IMR-90 (cell line): ENCODE measurements around the gene S100A8. TPM values are rescaled to one million over a fixed set of nuclear protein-coding genes. Genes with fewer than 3 reads are reported as not detected.

ENCODE experiments used
- ATAC-seq: fragments of 200-7000 bp; cut with Tn5 transposase; 2 replicates; pipeline ENCODE4 v1.9.1; 2020; ENCODE audit warnings: low read depth, mild to moderate bottlenecking, moderate library complexity
- BruUV-seq: library from RNA; stranded (reverse); fragments of 400-500 nt; replicated peaks from 2 replicates; lab custom pipeline; 2021; lab: Mats Ljungman, UMichigan
- CTCF ChIA-PET: fragments of 300-600 bp; formaldehyde crosslinking; extraction: SDS; loops from one replicate; lab custom pipeline; 2021; ENCODE audit warnings: antibody characterized with exemption; lab: Yijun Ruan, JAX
- POLR2A ChIA-PET: fragments of 300-600 bp; sonication (Branson Sonifier 250); formaldehyde crosslinking; loops from one replicate; lab custom pipeline; 2022; ENCODE audit warnings: antibody characterized with exemption; ENCODE audit not compliant: unreplicated experiment; lab: Charles Lee
- DNase-seq: peaks from one replicate; pipeline ENCODE4 v3.0.0; 2013
- H2AFZ ChIP-seq: replicated peaks from 2 replicates; pipeline ENCODE3; 2013; ENCODE audit warnings: low read length, mild to moderate bottlenecking; ENCODE audit not compliant: poor library complexity
- H2AK5ac ChIP-seq: 2 replicates; pipeline ENCODE4 v1.6.1; 2013; ENCODE audit warnings: low read depth, low read length, inconsistent platforms
- H2AK9ac ChIP-seq: replicated peaks from 2 replicates; pipeline ENCODE3; 2013; ENCODE audit warnings: mild to moderate bottlenecking, low read depth, low read length, moderate library complexity; ENCODE audit not compliant: poor library complexity
- H2BK120ac ChIP-seq: 2 replicates; pipeline ENCODE4 v1.6.1; 2013; ENCODE audit warnings: low read depth, low read length, inconsistent platforms
- H2BK15ac ChIP-seq: 3 replicates; pipeline ENCODE4 v1.6.1; 2013; ENCODE audit warnings: low read depth, low read length, inconsistent platforms
- H2BK20ac ChIP-seq: 2 replicates; pipeline ENCODE4 v1.6.1; 2013; ENCODE audit warnings: low read depth, mild to moderate bottlenecking, inconsistent platforms, low read length, moderate library complexity
- H2BK5ac ChIP-seq: 2 replicates; pipeline ENCODE4 v1.6.1; 2013; ENCODE audit warnings: mild to moderate bottlenecking, low read depth, low read length, inconsistent platforms; ENCODE audit not compliant: poor library complexity, severe bottlenecking
- H3K14ac ChIP-seq: replicated peaks from 2 replicates; pipeline ENCODE4 v1.6.1; 2013; ENCODE audit warnings: low read depth, low read length, inconsistent platforms
- H3K18ac ChIP-seq: 2 replicates; pipeline ENCODE4 v1.6.1; 2013; ENCODE audit warnings: low read depth, low read length, control low read depth
- H3K23ac ChIP-seq: 2 replicates; pipeline ENCODE4 v1.6.1; 2013; ENCODE audit warnings: low read depth, low read length, inconsistent platforms
- H3K27ac ChIP-seq: 2 replicates; pipeline ENCODE4 v1.5.1; 2013; ENCODE audit warnings: mild to moderate bottlenecking, control low read depth, low read length; ENCODE audit not compliant: insufficient read depth
- H3K27me3 ChIP-seq: 2 replicates; pipeline ENCODE4 v1.6.1; 2013; ENCODE audit warnings: low read length; ENCODE audit not compliant: control insufficient read depth, insufficient read depth
- H3K36me3 ChIP-seq: 2 replicates; pipeline ENCODE4 v1.6.1; 2013; ENCODE audit warnings: low read length, mixed read lengths; ENCODE audit not compliant: control insufficient read depth, insufficient read depth
- H3K4ac ChIP-seq: 2 replicates; pipeline ENCODE4 v1.6.1; 2013; ENCODE audit warnings: low read depth, low read length, inconsistent platforms
- H3K4me1 ChIP-seq: 2 replicates; pipeline ENCODE4 v1.6.1; 2013; ENCODE audit warnings: low read length, mixed read lengths; ENCODE audit not compliant: control insufficient read depth, insufficient read depth
- H3K4me2 ChIP-seq: 2 replicates; pipeline ENCODE4 v1.6.1; 2013; ENCODE audit warnings: low read depth, mild to moderate bottlenecking, control low read depth, low read length, moderate library complexity
- H3K4me3 ChIP-seq: 2 replicates; pipeline ENCODE4 v1.5.1; 2013; ENCODE audit warnings: low read depth, mild to moderate bottlenecking, control low read depth, low read length, moderate library complexity; ENCODE audit not compliant: insufficient read depth
- H3K56ac ChIP-seq: 2 replicates; pipeline ENCODE4 v1.6.1; 2013; ENCODE audit warnings: low read length, inconsistent platforms; ENCODE audit not compliant: insufficient read depth; ENCODE audit errors: extremely low read depth
- H3K79me1 ChIP-seq, 2 experiments: 2 replicates each; pipeline ENCODE4 v1.6.1; 2013; ENCODE audit warnings: low read length in 2 of 2, inconsistent platforms in 1 of 2, low read depth in 1 of 2
- H3K9ac ChIP-seq: 2 replicates; pipeline ENCODE4 v1.6.1; 2013; ENCODE audit warnings: low read depth, low read length, control low read depth
- H3K9me1 ChIP-seq: 2 replicates; pipeline ENCODE4 v1.6.1; 2013; ENCODE audit warnings: low read length, inconsistent platforms; ENCODE audit not compliant: insufficient read depth
- H3K9me3 ChIP-seq: 2 replicates; pipeline ENCODE4 v1.6.1; 2013; ENCODE audit warnings: low read length; ENCODE audit not compliant: control insufficient read depth, insufficient read depth
- H4K20me1 ChIP-seq: 2 replicates; pipeline ENCODE4 v1.6.1; 2013; ENCODE audit warnings: low read length, inconsistent platforms; ENCODE audit not compliant: insufficient read depth
- H4K5ac ChIP-seq: 2 replicates; pipeline ENCODE4 v1.6.1; 2013; ENCODE audit warnings: mild to moderate bottlenecking, low read depth, low read length, control low read depth
- H4K8ac ChIP-seq, 2 experiments: 2 replicates each; pipeline ENCODE4 v1.6.1; 2013; ENCODE audit warnings: low read depth in 2 of 2, low read length in 2 of 2, control low read depth in 1 of 2, inconsistent platforms in 1 of 2
- H4K91ac ChIP-seq: 2 replicates; pipeline ENCODE4 v1.6.1; 2013; ENCODE audit warnings: low read depth, low read length, inconsistent platforms; ENCODE audit not compliant: insufficient read depth
- CEBPB ChIP-seq: IDR thresholded peaks from 2 replicates; pipeline ENCODE4 v1.6.1; 2012; ENCODE audit warnings: low read depth, low read length, improper control_type of control experiment
- CHD1 ChIP-seq: IDR thresholded peaks from 2 replicates; pipeline ENCODE4 v1.6.1; 2012; ENCODE audit warnings: low read depth, low read length, improper control_type of control experiment
- FOS ChIP-seq: fragments of 150-350 bp; IDR thresholded peaks from 2 replicates; pipeline ENCODE4 v1.6.1; 2016; ENCODE audit warnings: low read depth, low read length
- MAZ ChIP-seq: IDR thresholded peaks from 2 replicates; pipeline ENCODE4 v1.6.1; 2012; ENCODE audit warnings: low read depth, mild to moderate bottlenecking, low read length, improper control_type of control experiment, moderate library complexity, borderline replicate concordance
- MXI1 ChIP-seq: IDR thresholded peaks from 2 replicates; pipeline ENCODE4 v1.6.1; 2012; ENCODE audit warnings: low read depth, mild to moderate bottlenecking, low read length, moderate library complexity, borderline replicate concordance
- NFE2L2 ChIP-seq: fragments of 150-350 bp; IDR thresholded peaks from 2 replicates; pipeline ENCODE4 v1.6.1; 2016; ENCODE audit warnings: low read depth, mild to moderate bottlenecking, low read length
- POLR2A ChIP-seq: IDR thresholded peaks from 2 replicates; pipeline ENCODE4 v1.6.1; 2012; ENCODE audit warnings: mild to moderate bottlenecking, low read depth, low read length
- RAD21 ChIP-seq: IDR thresholded peaks from 2 replicates; pipeline ENCODE4 v1.6.1; 2012; ENCODE audit warnings: low read length, improper control_type of control experiment
- RCOR1 ChIP-seq: IDR thresholded peaks from 2 replicates; pipeline ENCODE4 v1.6.1; 2012; ENCODE audit warnings: mild to moderate bottlenecking, low read length, improper control_type of control experiment; ENCODE audit not compliant: insufficient replicate concordance
- RFX5 ChIP-seq: IDR thresholded peaks from 2 replicates; pipeline ENCODE4 v1.8.0; 2012; ENCODE audit warnings: low read depth, mild to moderate bottlenecking, low read length, moderate library complexity
- WGBS, 2 experiments: methylation state at CpG; one replicate each; pipeline versions ENCODE4 v1.1.5 to v1.1.7; 2013; ENCODE audit warnings: missing lambda C conversion rate in 2 of 2; ENCODE audit not compliant: insufficient read length in 1 of 2; ENCODE audit errors: extremely low coverage in 2 of 2; 5-methylcytosine and 5-hydroxymethylcytosine counted together
- dilution Hi-C: fragments of 300-500 bp; cut with HindIII; formaldehyde crosslinking; loops from one replicate; pipeline ENCODE4 v1.14.3; 2018; ENCODE audit warnings: low sequenced_read_pairs; ENCODE audit not compliant: unreplicated experiment
- in situ Hi-C: fragments of 300-500 bp; cut with MboI; formaldehyde crosslinking; loops from 3 replicates; pipeline ENCODE4 v1.14.3; 2019; ENCODE audit warnings: low sequenced_read_pairs, inconsistent platforms, mixed read lengths
- intact Hi-C: fragments of 100-400 bp; cut with micrococcal nuclease; formaldehyde crosslinking; loops from 2 replicates; pipeline ENCODE4 v1.10.0; 2022
- polyA plus RNA-seq, 3 experiments: library from polyadenylated mRNA; depleted of rRNA; stranded (reverse); fragments of >200 nt; gene quantifications; 2 replicates each; pipeline ENCODE4 v1.2.3, GENCODE V29; 2012; ENCODE audit warnings: low replicate concordance in 1 of 3
- total RNA-seq: library from RNA; depleted of rRNA; stranded (reverse); fragments of >200 nt; gene quantifications from 2 replicates; pipeline ENCODE4 v1.2.3, GENCODE V29; 2012

Gene S100A8
- total and polyA plus RNA-seq, 2 of the 4 experiments (the other 2 are of a cell fraction): not detected

- Histone ChIP-seq H4K20me1 (no peaks in the 10 kb centered on the region), H3K56ac (no peak overlapping the region), H3K23ac (no peak overlapping the region), H3K4me2 (no peak overlapping the region), H3K4me3 (no peak overlapping the region), H3K36me3 (no peaks in the 10 kb centered on the region), H3K4ac (no peak overlapping the region), H3K18ac (no peak overlapping the region), H3K27ac (no peak overlapping the region), H3K14ac (no peak overlapping the region), H4K8ac (no peak overlapping the region), H3K79me1 (no peaks in the 10 kb centered on the region), H4K91ac (no peak overlapping the region), H2AK9ac (no peak overlapping the region), H3K4me1 (no peaks in the 10 kb centered on the region), H2AFZ (no peak overlapping the region), H3K9ac (no peak overlapping the region), H2AK5ac (no peak overlapping the region), H3K9me3 (no peaks in the 10 kb centered on the region), H2BK20ac (no peak overlapping the region), H3K9me1 (peaks cover 3% of the 10 kb centered on the region; the same call in 1 of the 2 replicates), H4K5ac (no peak overlapping the region), H2BK120ac (no peak overlapping the region), H2BK5ac (no peak overlapping the region), H2BK15ac (no peak overlapping the region), H3K27me3 (peaks cover 6% of the 10 kb centered on the region)
- no TSS peak for BruUV-seq
- ATAC-seq (no peak), DNase-seq (no peak)
- POLR2A ChIA-PET: no interaction called here
- intact Hi-C loops: no loop called here
- dilution Hi-C loops: no loop called here
- in situ Hi-C loops: no loop called here
- CTCF ChIA-PET: no interaction called here
- TF ChIP-seq RCOR1: no peak
- no peak for TF ChIP-seq CHD1
- no peak for TF ChIP-seq POLR2A
- TF ChIP-seq FOS: no peak
- no peak for TF ChIP-seq RAD21
- TF ChIP-seq RFX5: no peak
- TF ChIP-seq NFE2L2: no peak
- no peak for TF ChIP-seq MXI1
- TF ChIP-seq MAZ: no peak
- no peak for TF ChIP-seq CEBPB
- 70% methylated on average over 12 of the region's 17 CpGs; no CpG with 5 or more reads in 1 of the 2 experiments for WGBS, 2 experiments
Measured at GRCh38 chr1:153431002-153431401, 40.1 kb upstream of the S100A8 start.
